ENCODE results near the gene TSPEAR.

- TF ChIP-seq POLR2A (IDR thresholded peaks at IDR 0.05) (no peak), EP300 (IDR thresholded peaks at IDR 0.05) (no peak)
These were observed 217.0 kb downstream of the TSPEAR start for GRCh38 chr21:44494418-44494817.
